Measurements from ENCODE around the gene NUP62CL.

NUP62CL gene

GRCh38 chrX:107146670-107147069 is 59.6 kb downstream of the NUP62CL start:
- peak; percentile 2 for DNase-seq

GRCh38 chrX:107135965-107136307 is 70.3 kb downstream of the NUP62CL start:
- DNase-seq, result no peak

GRCh38 chrX:107135049-107135964 is 70.9 kb downstream of the NUP62CL start:
- peak; percentile 67 for DNase-seq

- no peak for DNase-seq
Observed at GRCh38 chrX:107123750-107124149, 82.5 kb downstream of the NUP62CL start.

GRCh38 chrX:107119283-107119682 is 87.0 kb downstream of the NUP62CL start:
- DNase-seq, result no peak

- DNase-seq, result peak; percentile 89
Observed at GRCh38 chrX:107118322-107119147, 87.7 kb downstream of the NUP62CL start, which contains the start of gene RBM41. RBM41 (minus strand) TSS chrX:107118822; CDS start chrX:107118773, 49 bp downstream.

- peak; percentile 51 for DNase-seq
Observed at GRCh38 chrX:107117993-107118321, 88.3 kb downstream of the NUP62CL start.

- peak; percentile 3 for DNase-seq
Observed at GRCh38 chrX:107107459-107107858, 98.8 kb downstream of the NUP62CL start.

GRCh38 chrX:107102980-107103379 is 103.3 kb downstream of the NUP62CL start:
- DNase-seq, result no peak

GRCh38 chrX:107076158-107076557 is 130.1 kb downstream of the NUP62CL start:
- DNase-seq, result no peak

Measured in OCI-M1 (cell line).